Measurements from ENCODE around the gene CCNI2.

CCNI2 gene

DNA sequence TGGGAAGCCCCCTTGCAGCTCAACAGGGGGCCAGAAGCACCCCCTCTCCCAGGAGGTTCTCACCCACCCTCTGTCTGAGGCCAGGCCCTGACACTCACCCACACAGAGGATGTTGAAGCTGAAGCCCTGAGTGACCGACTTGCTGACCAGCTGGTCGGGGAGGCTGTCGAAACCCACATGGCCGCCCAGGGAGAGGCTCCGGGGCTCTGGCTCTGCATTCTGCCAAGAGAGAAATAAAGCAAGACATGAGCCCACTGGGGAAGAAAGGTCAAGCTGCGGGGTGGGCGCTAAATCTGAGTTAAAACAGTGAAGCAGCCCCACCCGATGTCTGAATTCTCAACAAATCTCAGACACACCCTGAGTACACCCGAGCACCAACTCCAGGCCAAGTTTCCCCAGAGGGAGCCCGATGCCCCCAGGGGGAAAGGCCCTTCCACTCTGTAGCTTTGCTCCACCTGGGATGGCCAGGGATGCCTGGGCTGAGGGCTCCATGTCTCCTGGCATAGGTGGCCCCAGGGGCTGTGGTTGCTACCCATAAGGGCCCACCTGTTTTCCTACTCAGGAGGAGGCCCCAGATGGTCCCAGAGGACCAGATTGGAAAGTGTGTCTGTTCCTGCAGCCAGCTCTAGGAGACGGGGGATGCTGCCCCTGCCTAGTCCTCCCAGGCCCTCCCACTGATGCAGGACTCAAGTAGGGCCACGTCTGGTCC is 18.2 kb downstream of the CCNI2 start:
- DNase-seq (ENCODE audit: low read depth) = no peak

DNA sequence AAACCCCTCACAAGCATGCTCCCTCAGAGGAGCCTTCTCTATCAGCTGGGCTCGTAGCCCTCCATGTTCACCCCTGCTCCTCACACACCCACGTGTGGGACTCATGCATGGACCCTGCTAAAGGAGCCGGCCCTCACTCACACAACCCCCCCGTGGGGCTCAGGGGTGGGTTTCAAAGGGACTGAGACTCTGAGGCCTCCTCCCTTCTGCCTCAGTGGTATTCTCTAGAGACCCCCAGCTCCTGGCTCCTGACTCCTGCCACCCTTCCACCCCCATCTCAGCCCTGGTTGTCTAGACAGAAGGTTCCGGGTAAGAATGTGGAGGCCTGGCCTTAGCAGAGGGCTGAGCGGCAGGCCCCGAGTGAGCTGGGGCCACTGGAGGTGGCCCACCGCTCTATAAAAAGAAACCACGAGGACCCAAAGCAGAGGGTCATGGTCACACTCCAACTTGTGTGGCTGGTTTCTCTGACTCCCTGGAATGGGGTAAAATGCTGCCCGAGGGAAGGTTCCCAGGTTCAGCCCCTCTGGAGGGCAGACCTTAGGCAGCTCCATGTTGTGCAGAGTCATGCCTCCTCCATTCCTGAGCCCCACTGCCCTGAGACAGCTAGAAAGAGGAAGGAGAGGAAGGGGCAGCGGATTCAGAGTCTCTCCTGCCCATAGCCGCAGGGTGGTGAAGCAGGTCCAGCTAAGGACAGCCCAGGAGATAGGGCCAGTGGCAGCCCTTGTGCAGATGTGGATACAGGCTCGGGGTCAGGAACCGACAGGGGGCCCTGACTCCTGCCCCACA is 19.0 kb downstream of the CCNI2 start:
- DNase-seq (ENCODE audit: low read depth) = no peak

DNA sequence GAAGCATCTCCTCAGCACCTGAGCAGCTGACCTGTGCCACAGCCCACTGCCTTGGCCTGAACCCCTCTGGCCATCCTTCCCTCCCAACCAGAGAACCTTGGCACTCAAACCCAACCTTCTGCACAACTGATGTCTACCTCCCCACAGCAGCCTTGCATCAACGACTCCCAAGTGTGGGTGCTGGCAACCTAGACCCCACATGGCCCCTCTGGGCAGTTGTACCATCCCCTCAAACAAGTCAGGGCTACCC is 19.5 kb downstream of the CCNI2 start:
- no peak for DNase-seq (ENCODE audit: low read depth)

DNA sequence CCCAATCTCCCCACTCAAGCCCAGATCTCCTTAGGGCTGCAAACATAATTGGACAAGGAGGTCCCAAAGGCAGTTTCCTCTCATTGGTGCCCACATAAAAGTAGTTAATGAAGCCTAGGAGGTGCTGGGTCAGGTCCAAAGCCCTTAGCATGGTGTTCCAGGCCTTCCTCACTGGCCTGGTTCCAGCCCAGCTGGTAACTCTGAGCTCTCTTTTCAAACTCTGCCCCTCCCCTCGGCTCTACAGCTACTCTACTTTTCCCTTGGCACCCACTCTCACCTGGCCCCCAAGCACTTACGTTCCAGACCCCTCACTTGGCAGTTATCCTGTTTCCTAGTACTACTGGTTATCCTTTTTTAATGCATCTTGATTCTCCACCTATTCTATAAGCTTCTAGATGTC is 19.9 kb downstream of the CCNI2 start:
- DNase-seq (ENCODE audit: low read depth) = no peak

DNA sequence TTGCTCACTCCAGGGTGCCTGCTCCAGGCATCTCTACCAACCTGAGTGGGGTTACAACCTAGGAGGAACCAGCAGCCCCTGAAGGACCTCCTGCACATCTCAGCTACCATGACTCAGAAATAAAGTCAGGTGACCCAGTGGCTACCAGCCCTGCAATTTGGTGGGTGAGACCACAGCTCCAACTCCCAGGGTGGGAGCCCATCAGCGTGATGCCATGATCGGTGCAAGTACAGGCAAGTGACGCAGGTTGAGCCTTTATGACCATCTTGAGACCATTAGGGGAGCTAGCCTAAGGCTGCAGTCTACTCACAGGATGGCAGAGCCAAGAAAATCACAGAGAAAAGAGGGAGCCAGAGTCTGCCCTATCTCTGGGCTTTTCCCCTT is 21.3 kb downstream of the CCNI2 start:
- DNase-seq (ENCODE audit: low read depth) = no peak

DNA sequence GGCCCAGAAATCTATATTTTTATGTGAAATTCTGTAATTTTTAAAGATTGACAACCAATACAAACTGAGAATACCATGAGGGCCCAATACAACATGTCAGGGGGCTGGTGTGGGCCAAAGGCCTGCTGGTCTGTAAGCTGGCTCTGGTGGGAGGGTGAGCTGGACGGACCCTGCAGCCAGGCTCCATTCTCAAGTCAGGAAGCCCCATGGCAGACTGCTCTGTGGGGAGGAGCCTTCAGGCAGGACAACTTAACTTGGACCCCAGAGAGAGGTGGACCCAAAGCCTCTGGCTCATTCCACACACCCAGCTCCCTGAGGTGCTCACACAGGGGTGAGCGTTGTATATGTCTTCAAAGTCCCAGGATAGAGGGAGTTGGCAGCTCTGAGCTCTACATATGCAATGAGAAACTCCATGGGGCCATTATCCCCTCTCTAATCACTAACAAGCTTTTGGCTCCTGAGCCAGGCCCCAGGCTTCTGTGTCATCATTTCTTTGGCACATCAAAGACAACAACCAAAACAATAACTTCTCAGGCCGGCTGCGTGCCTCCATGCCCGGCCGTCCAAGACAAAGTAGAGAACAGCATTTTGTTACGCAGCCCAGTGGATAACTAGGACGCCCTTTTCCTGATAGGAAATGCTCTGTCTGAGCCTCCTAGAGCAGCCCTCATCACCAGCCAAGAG is 23.4 kb downstream of the CCNI2 start:
- no peak for DNase-seq (ENCODE audit: low read depth)

DNA sequence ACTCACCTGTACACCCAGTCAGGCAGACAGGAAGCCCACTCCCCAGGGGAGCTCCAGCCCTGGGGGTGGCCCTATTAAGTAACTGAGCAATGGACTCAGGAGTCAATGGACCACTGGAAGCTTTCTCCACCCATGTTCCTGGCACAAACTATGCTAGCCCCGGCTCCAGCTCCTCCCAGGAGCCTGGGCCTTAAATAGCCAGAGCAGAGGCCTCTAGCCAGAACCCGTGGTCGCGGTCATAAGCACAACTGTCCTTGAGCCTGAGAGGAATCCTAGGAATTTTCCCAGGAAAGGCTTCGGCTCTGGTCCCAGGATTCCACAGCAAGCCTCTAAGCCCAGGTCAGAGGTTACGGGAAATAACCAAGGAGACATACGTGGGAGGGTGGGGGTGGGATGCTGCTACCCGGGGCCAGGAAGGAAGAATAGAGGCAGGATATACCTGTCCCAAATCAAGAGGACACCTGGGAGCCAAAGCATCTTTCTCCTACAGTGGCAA is 24.3 kb downstream of the CCNI2 start:
- DNase-seq (ENCODE audit: low read depth) = no peak

DNA sequence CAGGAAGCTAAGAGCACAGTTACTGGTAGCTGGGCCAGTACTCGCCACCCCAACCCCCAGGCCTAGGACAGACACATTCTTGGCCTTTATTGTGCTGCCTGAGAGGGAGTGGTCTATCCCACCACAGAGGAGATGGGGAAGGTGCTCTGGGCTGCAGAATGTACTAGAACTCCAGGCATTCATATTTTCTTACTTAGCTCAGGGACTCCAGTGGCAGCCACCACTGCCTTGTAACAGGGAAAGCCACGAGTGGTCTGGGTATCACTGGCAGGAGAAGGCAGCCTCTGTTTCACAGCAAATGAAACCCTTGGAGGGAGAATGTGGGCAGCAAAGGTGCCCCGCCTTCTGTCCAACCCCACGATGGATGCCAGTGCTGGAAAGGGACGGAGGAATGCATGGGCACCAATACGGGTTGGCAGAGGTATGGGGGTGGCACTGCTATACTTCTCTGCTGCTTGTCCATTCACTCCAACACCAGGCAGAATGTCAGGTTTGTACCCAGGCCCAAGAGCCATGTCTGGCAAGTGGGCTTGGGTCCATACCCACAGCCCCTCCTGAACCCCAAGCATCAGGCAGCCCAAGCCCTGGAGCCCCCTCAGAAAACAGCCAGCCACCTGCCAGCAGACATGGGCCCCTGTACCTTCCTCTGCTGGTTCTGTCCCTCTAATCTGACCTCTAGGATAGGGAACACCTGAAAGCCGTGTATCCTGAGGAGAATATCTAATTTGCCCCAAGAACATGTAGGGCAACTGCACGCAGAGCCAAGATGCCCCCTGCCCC is 25.3 kb downstream of the CCNI2 start:
- no peak for DNase-seq (ENCODE audit: low read depth)

DNA sequence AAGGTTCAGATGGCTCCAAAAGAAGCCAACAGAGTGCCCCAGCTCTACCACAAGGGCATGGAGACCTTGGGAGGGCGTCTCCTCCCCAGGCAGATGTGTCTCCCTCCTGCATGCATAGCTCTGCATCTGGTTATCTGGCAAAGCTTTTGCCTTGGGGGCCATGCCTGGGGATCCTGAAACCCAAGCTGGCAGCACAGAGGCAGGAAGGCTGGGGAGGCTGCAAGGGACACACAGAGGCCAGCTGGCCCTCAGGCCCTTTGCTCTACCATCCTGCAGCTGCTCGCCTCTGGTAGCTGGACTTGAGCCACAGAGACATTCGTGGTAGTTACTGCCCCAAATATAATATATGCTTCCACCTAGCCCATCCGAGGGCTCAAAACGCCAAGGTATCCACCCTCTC is 25.9 kb downstream of the CCNI2 start:
- no peak for DNase-seq (ENCODE audit: low read depth)

DNA sequence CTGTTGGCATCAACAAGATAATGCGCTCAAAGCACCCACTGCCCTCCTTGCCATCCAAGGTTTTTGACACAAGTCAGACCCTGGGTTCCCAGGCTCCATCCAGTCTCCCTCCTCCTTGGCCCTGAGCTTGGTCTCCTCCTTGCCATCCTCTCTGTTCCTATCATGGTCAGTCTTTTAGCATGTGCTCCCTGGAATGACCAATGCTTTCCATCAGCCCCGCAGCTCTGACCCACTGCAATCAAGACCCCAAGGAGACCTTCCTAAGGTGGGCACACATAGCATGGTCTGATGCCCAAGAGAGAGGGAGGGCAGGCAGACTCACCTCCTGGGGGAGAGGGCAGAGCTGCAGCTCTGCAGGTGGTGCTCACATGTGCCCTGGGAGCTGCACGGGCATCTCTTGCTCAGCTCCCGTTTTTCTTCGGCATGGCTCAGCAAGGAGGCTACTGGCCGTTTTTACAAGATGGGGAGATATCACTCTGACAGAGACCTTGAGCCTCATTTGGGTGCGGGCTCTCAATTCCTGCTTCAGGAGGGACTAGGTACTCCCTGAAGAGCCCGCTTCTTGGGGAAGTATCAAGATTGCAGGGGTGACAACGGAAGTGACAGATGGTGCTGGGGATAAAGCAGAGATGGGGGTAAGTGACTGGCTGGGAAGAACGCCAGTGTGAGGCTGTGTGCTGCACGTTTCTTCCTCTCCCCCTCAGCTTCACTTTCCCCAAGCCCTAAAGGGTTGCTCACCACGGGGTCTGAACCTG is 26.6 kb downstream of the CCNI2 start:
- no peak for DNase-seq (ENCODE audit: low read depth)

DNA sequence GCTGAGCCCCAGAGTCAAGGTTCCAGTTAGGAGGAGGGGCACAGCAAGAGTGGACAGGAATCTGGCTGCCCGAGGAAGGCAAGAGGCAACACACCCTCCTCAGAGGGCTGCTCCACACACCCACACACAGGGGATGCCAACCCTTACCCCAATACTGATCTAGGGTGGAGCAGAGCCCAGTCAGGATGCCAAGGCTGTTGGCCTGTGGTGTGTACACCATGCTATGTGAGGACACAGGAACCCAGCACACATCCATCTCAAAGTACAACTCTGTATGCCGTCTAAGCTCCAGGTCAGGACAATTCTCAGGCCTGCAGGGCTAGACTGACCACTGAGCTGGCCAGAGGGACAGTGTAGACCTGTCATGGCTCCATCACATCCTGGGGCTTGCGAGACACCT is 27.2 kb downstream of the CCNI2 start:
- no peak for DNase-seq (ENCODE audit: low read depth)

DNA sequence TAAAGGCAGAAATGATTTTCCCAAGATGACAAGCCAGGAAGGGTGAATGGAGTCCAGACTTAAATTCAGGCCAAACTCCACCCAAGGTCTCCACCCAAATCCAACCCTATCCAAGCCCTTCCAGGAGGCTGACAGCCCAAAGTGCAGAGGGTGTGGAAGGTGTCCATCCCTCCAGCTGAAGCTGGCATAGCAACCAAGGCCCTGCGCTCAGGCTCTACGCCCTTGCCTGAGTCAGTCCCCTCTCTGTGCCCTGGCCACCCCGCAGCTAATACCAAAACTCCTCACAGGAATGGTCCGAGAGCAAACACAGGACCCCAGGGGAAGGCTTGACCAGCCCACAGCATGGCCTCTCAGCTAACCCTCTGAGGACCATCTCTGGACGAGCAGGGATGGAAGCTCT is 27.7 kb downstream of the CCNI2 start:
- DNase-seq (ENCODE audit: low read depth) = no peak

DNA sequence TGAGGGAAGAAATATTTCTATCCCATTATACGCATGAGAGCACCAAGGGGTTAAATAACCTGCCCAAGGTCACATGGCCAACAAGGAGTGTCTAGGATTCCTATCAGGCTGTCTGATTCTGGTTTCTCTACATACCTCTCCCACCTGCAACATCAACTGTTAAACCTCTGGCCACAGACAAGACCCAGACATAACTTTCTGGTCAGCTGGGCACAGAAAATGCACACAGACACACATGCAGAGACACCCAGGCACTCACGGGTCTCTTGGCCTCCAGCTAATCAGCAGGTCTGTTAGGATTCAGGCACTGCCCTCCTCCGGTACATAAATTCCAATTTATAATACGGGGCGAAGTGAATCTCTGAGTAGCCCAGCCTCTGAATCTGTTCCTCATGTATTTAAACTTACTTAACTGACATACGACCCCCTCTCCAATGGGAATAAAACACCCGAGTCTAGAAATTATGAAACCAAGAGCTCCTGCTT is 28.3 kb downstream of the CCNI2 start:
- no peak for DNase-seq (ENCODE audit: low read depth)

DNA sequence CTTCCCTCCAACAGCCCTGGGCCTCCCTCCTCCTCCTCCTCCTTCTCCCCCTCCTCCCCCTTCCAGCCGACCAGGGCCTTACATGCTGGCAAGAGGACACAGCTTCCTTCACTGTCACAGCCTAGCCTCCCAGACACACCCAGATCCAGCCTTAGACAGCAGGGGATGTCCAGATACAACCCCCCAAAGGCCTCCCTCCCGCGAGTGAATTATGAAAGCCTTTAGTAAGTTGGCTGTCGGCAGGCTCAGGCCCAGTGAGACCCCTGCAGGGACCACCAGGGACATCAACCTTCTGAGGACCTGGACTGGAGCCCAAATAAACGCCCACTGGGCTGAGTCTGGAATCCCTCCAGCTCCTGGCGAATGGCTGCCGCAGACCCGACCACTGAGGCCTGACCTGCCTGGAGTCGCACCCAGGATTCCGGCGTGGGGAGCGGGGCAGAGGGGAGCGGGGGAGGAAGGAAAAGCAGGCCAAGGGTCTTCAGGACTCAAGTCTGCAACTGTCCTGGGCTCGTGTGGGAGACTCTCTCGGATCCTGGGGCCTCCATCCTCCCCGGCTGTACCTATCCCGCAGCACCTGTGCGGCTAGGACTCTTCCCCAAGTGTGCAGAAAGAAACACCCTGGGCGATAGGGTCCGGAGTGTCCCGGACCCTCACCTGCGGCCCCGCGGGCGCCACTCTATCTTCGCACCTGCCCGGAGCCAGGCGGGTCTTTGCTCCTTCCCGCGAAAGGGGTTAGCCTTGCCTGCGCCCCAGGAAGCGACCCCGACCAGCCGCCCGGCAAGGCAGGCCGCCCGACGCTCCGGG is 29.1 kb downstream of the CCNI2 start:
- DNase-seq (ENCODE audit: low read depth) = no peak

DNA sequence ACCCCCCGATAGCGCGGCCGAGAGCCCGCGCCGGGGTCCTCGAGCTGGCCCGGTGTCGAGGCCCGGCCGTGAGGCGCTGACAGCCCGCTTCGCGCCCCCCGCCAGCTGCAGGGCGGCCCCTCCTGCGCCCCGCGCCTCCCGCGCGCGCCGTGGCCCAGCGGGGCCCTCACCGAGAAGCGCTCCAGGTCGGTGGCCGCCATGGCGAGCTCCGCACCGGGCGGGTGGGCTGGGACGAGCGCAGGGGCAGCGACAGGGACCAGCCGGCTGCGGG is 29.6 kb downstream of the CCNI2 start:
- no peak for DNase-seq (ENCODE audit: low read depth)

DNA sequence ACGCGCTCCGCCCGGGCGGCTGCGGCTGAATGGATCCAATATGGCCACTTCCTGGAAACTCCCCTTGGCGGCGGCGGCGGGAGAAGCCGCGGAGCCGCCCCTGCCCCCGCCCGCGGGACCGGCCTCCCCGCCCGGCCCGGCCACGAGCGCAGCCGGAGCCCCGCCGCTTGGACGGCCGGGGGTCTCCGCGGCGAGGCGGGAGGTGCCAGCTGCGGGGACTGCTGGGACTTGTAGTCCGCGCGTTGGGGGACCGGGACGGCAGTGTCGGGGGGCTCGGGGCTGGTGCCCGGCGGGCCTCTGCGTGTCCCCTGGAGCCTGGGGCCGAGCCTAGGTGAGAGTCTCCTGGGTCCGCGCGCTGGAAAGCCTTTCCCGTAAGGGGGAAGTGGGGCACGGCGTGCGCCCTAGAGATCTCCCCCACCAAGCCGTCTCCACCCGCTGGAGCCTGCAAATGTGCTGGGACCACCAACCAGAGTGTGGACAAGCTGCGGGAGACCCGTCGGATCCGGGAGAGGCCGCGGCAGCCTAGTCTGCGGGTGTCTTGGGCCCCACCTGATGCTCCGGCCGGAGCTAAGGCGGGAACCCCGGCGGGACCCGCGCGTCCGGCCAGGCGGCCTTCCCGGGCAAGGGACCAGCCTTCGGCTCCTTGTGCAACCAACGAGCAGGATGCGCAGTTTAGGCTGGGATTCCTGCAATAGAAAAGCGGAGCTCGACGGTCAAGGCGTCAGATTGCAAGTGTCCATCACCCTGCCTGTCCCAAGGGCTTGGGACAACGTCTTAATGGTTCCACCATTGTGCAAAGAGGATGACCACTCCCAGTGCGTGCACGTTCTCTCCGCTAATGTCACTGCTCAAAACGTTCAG is 30.2 kb downstream of the CCNI2 start, which contains the start of gene SEPTIN8:
Gene SEPTIN8, minus strand, starts transcription at position 31 of the 861 bp plus-strand sequence. CDS start 102 bp downstream, outside the sequence.
- no peak for DNase-seq (ENCODE audit: low read depth)

DNA sequence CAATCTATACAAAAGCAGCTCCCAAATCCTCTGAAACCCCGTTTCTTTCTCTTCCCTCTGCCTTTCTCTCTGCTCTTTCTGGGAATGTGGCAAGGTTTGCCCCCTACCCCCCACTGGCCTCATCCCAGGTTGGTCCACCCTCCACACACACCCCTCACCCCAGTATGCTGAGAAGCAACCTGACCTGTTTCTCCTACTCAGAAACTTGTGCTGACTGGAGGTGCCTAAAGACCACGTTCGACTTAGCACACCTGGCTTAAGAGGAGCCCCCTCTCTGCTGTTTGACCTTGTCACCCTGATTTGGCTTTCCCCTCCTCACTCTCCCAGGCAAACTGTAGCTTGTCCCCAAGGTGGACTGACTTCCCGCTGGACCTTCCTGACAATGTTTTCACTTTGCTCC is 30.9 kb downstream of the CCNI2 start:
- DNase-seq (ENCODE audit: low read depth) = no peak

DNA sequence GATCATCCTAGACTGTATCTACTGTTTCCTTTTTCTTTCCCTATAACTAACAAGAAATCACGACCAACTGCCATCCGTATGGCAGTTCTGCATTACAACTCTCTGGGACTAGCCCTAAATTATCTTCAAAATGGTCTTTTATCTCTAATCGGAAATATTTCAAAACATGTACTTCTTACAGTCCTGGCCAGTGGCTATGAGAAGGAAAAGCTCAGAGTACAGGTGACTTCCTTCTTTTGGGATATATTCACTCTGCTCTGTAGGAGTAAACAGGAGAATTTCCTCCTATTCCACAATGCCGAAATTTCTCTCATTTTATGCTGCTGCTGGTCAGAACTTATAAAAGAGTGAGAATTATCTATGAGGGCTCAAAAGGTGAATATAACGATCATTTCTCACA is 31.6 kb downstream of the CCNI2 start:
- DNase-seq (ENCODE audit: low read depth) = no peak

DNA sequence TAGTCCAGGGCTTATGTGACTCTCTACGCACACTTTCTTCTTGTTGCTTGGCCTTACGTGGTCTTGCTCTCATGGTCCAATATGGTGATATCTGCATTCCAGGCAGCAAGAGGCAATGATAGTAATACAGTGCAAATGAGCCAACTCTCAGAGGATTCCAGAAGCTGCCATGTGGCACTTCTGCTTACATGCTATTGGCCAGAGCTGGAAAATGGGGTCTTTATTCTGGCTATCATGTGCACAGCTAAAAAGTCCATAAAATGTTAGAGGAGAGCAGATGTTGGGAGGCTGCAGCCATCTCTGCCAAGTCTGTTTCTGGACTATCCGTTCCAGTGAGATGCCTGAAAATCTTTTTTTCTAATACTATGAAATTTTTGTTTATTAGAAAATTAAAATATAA is 32.7 kb downstream of the CCNI2 start:
- no peak for DNase-seq (ENCODE audit: low read depth)

DNA sequence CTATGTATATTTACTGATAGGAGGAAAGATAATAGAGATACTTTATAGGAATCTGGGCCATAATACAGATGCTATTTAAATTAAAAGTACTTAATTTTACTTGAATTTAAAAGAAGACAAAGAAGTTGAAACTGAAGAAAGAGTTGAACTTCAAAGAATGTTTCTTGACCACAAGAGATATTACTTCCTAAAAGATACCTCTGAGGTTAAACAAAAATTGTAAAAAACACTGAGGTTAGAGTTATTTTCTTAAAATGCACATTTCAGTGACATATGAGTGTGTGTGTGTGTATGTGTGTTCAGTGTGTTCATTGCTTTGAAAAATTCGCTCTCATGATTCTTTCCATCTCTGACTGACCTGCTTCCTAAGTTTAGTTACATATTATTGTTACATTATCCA is 33.4 kb downstream of the CCNI2 start:
- no peak for DNase-seq (ENCODE audit: low read depth)
